Measurements from ENCODE around the gene ALDH18A1.

ALDH18A1 gene

DNA sequence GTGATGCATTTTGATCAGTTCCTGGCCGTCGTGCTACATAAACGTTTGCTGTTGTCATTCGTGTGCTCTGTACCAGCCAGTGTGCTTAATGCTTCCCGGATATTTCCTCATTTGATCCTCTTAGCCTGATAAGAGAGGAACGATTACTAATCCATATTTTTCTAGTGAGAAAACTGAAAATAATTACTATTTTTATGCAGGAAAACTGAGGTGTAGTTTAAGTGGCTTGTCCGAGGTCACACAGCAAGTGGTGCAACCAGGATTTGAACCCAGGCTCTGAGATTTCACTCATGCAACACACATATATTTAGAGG, 94.7 kb downstream of the ALDH18A1 start:
- TF ChIP-seq, protein P1, sequence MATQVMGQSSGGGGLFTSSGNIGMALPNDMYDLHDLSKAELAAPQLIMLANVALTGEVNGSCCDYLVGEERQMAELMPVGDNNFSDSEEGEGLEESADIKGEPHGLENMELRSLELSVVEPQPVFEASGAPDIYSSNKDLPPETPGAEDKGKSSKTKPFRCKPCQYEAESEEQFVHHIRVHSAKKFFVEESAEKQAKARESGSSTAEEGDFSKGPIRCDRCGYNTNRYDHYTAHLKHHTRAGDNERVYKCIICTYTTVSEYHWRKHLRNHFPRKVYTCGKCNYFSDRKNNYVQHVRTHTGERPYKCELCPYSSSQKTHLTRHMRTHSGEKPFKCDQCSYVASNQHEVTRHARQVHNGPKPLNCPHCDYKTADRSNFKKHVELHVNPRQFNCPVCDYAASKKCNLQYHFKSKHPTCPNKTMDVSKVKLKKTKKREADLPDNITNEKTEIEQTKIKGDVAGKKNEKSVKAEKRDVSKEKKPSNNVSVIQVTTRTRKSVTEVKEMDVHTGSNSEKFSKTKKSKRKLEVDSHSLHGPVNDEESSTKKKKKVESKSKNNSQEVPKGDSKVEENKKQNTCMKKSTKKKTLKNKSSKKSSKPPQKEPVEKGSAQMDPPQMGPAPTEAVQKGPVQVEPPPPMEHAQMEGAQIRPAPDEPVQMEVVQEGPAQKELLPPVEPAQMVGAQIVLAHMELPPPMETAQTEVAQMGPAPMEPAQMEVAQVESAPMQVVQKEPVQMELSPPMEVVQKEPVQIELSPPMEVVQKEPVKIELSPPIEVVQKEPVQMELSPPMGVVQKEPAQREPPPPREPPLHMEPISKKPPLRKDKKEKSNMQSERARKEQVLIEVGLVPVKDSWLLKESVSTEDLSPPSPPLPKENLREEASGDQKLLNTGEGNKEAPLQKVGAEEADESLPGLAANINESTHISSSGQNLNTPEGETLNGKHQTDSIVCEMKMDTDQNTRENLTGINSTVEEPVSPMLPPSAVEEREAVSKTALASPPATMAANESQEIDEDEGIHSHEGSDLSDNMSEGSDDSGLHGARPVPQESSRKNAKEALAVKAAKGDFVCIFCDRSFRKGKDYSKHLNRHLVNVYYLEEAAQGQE (IDR thresholded peaks at IDR 0.05; ENCODE audit: insufficient replicate concordance, low read depth): no peak
- TF ChIP-seq, protein P2, sequence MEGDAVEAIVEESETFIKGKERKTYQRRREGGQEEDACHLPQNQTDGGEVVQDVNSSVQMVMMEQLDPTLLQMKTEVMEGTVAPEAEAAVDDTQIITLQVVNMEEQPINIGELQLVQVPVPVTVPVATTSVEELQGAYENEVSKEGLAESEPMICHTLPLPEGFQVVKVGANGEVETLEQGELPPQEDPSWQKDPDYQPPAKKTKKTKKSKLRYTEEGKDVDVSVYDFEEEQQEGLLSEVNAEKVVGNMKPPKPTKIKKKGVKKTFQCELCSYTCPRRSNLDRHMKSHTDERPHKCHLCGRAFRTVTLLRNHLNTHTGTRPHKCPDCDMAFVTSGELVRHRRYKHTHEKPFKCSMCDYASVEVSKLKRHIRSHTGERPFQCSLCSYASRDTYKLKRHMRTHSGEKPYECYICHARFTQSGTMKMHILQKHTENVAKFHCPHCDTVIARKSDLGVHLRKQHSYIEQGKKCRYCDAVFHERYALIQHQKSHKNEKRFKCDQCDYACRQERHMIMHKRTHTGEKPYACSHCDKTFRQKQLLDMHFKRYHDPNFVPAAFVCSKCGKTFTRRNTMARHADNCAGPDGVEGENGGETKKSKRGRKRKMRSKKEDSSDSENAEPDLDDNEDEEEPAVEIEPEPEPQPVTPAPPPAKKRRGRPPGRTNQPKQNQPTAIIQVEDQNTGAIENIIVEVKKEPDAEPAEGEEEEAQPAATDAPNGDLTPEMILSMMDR (IDR thresholded peaks at IDR 0.05; ENCODE audit: insufficient read depth, low read length): no peak
- TF ChIP-seq SPI1 (IDR thresholded peaks at IDR 0.05; ENCODE audit: borderline replicate concordance, low read depth) (no peak), POLR2AphosphoS5 (IDR thresholded peaks at IDR 0.05; ENCODE audit: low read depth) (no peak), GABPA (IDR thresholded peaks at IDR 0.05; ENCODE audit: low read depth) (no peak)
- no peak overlapping the region for H3K27ac ChIP-seq (replicated peaks)
- no peak for DNase-seq (ENCODE audit: low read depth in 1 of 2, low spot score in 1 of 2)
- H3K27me3 ChIP-seq (ENCODE audit: insufficient read depth, poor library complexity, severe bottlenecking): peaks cover 15% of the 10 kb centered on the region
- no peak overlapping the region; the same call in 1 of the 2 replicates for H3K4me3 ChIP-seq (replicated peaks; ENCODE audit: insufficient read depth, low read length)

DNA sequence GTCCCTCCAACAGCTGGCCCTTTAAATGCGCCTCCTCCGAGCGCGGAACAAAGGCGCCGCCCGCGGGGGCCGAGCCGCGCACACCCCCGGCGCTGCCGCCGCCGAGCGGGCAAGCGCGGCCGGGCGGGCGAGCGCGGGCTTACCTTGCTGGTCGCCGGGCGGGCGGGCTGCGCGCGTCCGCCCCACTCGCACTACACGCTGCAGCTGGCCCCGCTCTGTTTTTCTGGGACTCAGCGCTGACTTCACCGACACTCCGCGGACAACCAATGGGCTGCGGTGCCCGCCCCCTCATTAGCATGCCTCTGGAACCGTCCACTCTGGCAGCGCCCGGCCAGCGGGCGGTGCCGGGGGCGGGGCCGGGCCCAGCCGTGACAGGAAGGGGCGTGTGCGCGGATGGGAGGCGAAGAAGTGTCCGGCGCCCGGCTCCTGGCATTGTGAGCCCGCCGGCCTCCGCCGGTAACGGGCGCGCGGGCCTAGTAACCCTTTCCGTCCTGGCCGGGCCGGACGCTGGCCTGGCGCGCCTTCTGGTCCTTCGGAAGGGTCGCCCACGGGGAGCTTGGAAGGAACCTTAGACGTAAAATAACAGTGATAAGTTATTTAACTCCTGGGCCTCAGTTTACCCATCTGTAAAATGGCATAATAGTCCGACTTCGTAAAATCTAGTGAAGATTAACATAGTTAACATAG, 95.2 kb downstream of the ALDH18A1 start, which contains the start of gene SORBS1:
Gene SORBS1 (minus strand): TSS at position 195 of the 687 bp plus-strand sequence. CDS start 120,236 bp downstream, outside the sequence.
- H3K27me3 ChIP-seq (ENCODE audit: insufficient read depth, poor library complexity, severe bottlenecking): peaks cover 15% of the 10 kb centered on the region
- no peak for TF ChIP-seq POLR2AphosphoS5 (IDR thresholded peaks at IDR 0.05; ENCODE audit: low read depth)
- TF ChIP-seq, protein P1 (IDR thresholded peaks at IDR 0.05; ENCODE audit: insufficient replicate concordance, low read depth): no peak
- DNase-seq (ENCODE audit: low read depth in 1 of 2, low spot score in 1 of 2): peak; percentile 77 to 94
- H3K4me3 ChIP-seq (replicated peaks; ENCODE audit: insufficient read depth, low read length): peak within 1 kb of the TSS; percentile 68
- no peak within 1 kb of the TSS for H3K27ac ChIP-seq (replicated peaks)

DNA sequence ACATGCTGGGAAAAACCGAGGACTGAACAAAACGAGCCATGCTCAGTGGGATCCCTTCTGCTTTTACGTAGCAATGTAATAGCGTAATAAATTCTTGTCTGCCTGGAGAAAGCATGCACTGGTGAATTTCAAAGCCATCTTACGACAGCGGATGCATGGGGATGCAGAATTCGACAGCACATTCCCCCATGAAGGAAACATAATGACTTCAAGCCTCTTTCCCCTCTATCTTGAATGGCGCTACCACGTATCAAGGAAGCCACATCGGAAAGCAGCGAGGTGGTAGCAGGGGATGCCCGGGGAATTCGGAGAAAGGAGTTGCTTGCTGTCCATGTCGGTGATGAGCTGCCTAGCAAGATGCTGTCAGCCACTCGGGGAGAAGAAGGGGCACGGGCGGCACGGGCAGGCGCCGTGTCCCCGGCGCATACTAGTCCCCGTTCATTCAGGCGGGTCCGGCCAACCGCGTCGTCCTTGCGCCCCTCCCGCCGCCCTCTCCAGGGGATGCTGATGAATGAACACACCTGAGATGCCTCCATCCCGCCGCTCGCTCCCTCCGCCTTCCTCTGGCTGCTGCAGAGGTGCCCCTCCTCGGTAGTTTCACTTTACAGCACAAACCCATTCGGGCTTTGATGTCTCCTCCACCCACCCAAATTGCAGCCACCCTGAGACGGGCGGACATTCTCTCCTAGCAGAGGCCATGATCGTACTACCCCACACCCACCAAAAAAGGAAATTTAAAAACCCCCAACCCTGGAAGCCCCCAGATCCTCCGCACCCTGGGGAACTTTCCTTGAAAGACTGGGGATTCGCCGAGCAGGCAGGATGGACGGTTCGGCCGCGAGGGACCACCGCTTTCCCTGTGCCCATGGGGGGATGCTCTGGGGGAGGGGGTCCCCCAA, 96.0 kb downstream of the ALDH18A1 start:
- no peak for DNase-seq (ENCODE audit: low read depth in 1 of 2, low spot score in 1 of 2)
- H3K27ac ChIP-seq (replicated peaks): no peak overlapping the region

More for the DNA sequence above, 96.0 kb downstream of the ALDH18A1 start:
- TF ChIP-seq GABPA (IDR thresholded peaks at IDR 0.05; ENCODE audit: low read depth) (no peak), SPI1 (IDR thresholded peaks at IDR 0.05; ENCODE audit: borderline replicate concordance, low read depth) (no peak), POLR2AphosphoS5 (IDR thresholded peaks at IDR 0.05; ENCODE audit: low read depth) (no peak)
- TF ChIP-seq, protein P2 (IDR thresholded peaks at IDR 0.05; ENCODE audit: insufficient read depth, low read length): no peak
- TF ChIP-seq, protein P1 (IDR thresholded peaks at IDR 0.05; ENCODE audit: insufficient replicate concordance, low read depth): no peak
- Histone ChIP-seq H3K4me3 (replicated peaks; ENCODE audit: insufficient read depth, low read length) (peak overlapping the region; percentile 68), H3K27me3 (ENCODE audit: insufficient read depth, poor library complexity, severe bottlenecking) (peaks cover 15% of the 10 kb centered on the region)

All from HL-60 (cell line).